ENCODE measurements around the gene GID8.

- TF ChIP-seq, protein P1, sequence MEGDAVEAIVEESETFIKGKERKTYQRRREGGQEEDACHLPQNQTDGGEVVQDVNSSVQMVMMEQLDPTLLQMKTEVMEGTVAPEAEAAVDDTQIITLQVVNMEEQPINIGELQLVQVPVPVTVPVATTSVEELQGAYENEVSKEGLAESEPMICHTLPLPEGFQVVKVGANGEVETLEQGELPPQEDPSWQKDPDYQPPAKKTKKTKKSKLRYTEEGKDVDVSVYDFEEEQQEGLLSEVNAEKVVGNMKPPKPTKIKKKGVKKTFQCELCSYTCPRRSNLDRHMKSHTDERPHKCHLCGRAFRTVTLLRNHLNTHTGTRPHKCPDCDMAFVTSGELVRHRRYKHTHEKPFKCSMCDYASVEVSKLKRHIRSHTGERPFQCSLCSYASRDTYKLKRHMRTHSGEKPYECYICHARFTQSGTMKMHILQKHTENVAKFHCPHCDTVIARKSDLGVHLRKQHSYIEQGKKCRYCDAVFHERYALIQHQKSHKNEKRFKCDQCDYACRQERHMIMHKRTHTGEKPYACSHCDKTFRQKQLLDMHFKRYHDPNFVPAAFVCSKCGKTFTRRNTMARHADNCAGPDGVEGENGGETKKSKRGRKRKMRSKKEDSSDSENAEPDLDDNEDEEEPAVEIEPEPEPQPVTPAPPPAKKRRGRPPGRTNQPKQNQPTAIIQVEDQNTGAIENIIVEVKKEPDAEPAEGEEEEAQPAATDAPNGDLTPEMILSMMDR (IDR thresholded peaks at IDR 0.05): no peak
- no peak for TF ChIP-seq POLR2A (IDR thresholded peaks at IDR 0.05)
Observed at GRCh38 chr20:62968378-62969178, 30.6 kb downstream of the GID8 start.

Measured in uterus (tissue), 2 donors.